HCT116 (cell line): ENCODE measurements around the gene ZFP1.

Source experiments
- CTCF ChIP-seq, 3 experiments: fragments of 200-600 bp in 1 of 3; sonication (generic) in 1 of 3; IDR thresholded peaks in 2 of 3; conservative IDR thresholded peaks in 1 of 3; 2 replicates each; pipeline ENCODE4 v1.5.1; 2012 to 2017; ENCODE audit warnings: low read depth in 2 of 3, low read length in 2 of 3, antibody characterized with exemption in 1 of 3, borderline replicate concordance in 1 of 3, control low read depth in 1 of 3, mild to moderate bottlenecking in 1 of 3, mixed read lengths in 1 of 3, mixed run types in 1 of 3, moderate library complexity in 1 of 3; ENCODE audit not compliant: insufficient read depth in 1 of 3
- EZH2phosphoT487 ChIP-seq: fragments of 200-600 bp; IDR thresholded peaks from 2 replicates; pipeline ENCODE4 v1.6.1; 2018; ENCODE audit warnings: antibody characterized with exemption, borderline replicate concordance
- POLR2A ChIP-seq: IDR thresholded peaks from 2 replicates; pipeline ENCODE4 v1.7.0; 2011; ENCODE audit warnings: borderline replicate concordance; ENCODE audit not compliant: insufficient read depth, insufficient read length; ENCODE audit errors: extremely low read depth
- POLR2AphosphoS5 ChIP-seq: IDR thresholded peaks from 2 replicates; pipeline ENCODE4 v1.6.1; 2011; ENCODE audit warnings: mild to moderate bottlenecking, low read depth, low read length, moderate library complexity
- RAD21 ChIP-seq: IDR thresholded peaks from 2 replicates; pipeline ENCODE4 v1.6.1; 2012; ENCODE audit warnings: low read depth, mild to moderate bottlenecking
- SIN3A ChIP-seq: IDR thresholded peaks from 2 replicates; pipeline ENCODE4 v1.6.1; 2012; ENCODE audit warnings: low read depth
- SP1 ChIP-seq: IDR thresholded peaks from 2 replicates; pipeline ENCODE4 v1.6.1; 2012; ENCODE audit warnings: low read depth
- SRF ChIP-seq: IDR thresholded peaks from 2 replicates; pipeline ENCODE4 v1.6.1; 2012; ENCODE audit warnings: low read depth
- ZFX ChIP-seq: fragments of 450-650 bp; IDR thresholded peaks from 2 replicates; pipeline ENCODE4 v1.6.1; 2017

- TF ChIP-seq RAD21 = no peak
- TF ChIP-seq EZH2phosphoT487 = no peak
- TF ChIP-seq CTCF (IDR thresholded peaks at IDR 0.05 in 2 of 3, conservative IDR thresholded peaks at IDR 0.05 in 1 of 3; ENCODE audit: borderline replicate concordance in 1 of 3, insufficient read depth in 1 of 3, low read depth in 2 of 3, low read length in 2 of 3) = no peak
- TF ChIP-seq SP1 = no peak
- no peak for TF ChIP-seq POLR2AphosphoS5
- TF ChIP-seq ZFX = no peak
- no peak for TF ChIP-seq SRF
- no peak for TF ChIP-seq SIN3A
- TF ChIP-seq POLR2A = no peak
These were observed 60.7 kb downstream of the ZFP1 start for GRCh38 chr16:75208861-75209505.
